ENCODE results near the gene DDO. TPM values are rescaled to one million over a fixed set of nuclear protein-coding genes. Genes with fewer than 3 reads are reported as not detected.

The DDO gene
- total RNA-seq, 1 experiment from 2014 or later, result 0.39 TPM

Other genes with a start within 250 kb of the DDO start
- gene WASF1, start 235.9 kb downstream of the DDO start, total RNA-seq (2021; ENCODE audit: unreplicated experiment), result 63.9 TPM
- 37.0 TPM for gene CDC40, start 235.1 kb downstream of the DDO start, total RNA-seq (2021; ENCODE audit: unreplicated experiment)
- not detected for gene METTL24, start 57.2 kb downstream of the DDO start, total RNA-seq (2021; ENCODE audit: unreplicated experiment)
- gene SLC22A16, start 61.0 kb upstream of the DDO start, total RNA-seq (2021; ENCODE audit: unreplicated experiment), result not detected

Data from Panc1 (cell line).